GM18505 (cell line): ENCODE measurements around the gene NAT9.

Experiments
- ATAC-seq: cut with Tn5 transposase; IDR thresholded peaks from one replicate; pipeline ENCODE4 v1.9.1; 2021; ENCODE audit not compliant: unreplicated experiment
- POLR2A ChIP-seq: IDR thresholded peaks from 4 replicates; pipeline ENCODE4 v1.6.1; 2011; ENCODE audit warnings: borderline replicate concordance; ENCODE audit not compliant: insufficient read depth, insufficient read length; ENCODE audit errors: extremely low read depth

Gene NAT9

GRCh38 chr17:74738051-74738996, 37.8 kb downstream of the NAT9 start:
- no peak for ATAC-seq
- peak; percentile 67 for TF ChIP-seq POLR2A

DNA sequence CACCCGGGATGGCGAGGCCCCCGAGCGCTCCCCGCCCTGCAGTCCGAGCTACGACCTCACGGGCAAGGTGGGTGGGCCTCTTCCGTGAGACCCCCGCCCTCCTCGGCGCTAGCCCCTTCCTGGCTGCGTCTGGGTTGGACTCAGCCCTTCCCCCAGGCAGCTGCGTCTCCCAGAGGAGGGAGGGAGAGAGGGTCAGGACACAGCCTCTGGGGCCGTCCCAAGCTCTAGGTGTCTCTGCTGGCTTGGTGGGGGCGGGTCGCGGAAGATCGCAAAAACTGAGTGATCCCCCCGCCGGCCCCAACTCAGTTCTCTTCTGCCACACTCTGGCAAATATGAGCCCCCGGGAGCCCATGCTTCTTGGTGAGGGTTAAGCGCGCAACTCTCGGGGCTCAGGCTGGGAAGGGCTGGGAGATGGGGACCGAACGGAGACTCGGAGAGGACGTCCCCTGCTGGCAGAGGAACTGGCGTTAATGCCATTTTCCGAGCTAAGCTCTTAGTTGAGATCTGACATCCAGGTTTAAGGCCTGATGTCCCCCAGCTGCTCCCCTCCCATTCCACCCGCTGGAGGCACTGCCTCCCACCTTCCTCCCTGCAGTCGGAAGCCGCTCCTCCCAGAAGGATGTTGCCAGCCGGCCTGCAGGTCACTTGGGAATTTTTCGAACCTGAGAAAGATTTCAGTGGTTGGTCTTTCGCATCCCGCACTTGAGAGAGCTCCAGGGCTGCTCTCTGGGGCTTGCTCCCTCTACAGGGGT, 38.7 kb downstream of the NAT9 start:
- no peak for ATAC-seq
- TF ChIP-seq POLR2A, result no peak

DNA sequence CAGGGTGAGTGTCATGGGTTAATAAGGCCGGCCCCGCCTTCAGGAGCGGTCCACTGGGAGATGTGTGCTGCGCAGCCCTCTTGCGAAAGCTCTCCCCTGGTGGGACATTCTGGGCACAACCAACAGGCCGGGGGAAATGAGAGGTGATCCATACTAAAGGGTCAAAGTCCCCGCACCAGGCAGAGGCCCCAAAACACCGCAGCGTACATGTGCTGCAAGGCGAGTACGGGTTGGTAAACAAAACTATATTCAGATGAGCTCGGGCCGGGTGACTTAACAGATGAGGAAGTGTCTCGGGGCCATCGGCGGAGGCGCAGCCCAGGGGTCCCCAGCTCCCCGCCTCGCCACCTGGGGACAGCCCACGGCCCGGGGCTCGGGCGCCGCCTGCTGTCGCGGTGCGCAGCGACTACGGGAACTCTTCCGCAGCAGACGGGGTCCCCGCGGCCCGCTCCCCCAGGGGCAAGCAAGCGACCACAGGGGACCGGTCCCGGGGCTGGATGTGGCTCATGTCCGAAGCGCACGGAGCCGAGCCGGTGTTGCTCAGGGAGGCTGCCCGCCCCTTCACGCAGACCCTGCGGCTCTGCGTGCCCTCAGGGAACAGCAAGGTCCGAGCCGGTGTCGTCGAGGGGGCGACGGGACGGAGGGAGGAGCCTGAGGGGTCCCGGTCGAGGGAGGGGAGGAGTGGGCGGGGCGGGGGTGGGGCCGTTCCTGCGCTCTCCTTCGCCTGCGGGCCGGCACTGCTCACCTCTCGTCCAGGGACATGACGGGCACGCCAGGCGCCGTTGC, 39.4 kb downstream of the NAT9 start, which contains the start of gene RAB37:
Gene RAB37, plus strand, starts transcription at position 744 of the 786 bp plus-strand sequence. Its CDS starts 17 bp downstream, at position 761.
- TF ChIP-seq POLR2A, result no peak
- no peak for ATAC-seq

DNA sequence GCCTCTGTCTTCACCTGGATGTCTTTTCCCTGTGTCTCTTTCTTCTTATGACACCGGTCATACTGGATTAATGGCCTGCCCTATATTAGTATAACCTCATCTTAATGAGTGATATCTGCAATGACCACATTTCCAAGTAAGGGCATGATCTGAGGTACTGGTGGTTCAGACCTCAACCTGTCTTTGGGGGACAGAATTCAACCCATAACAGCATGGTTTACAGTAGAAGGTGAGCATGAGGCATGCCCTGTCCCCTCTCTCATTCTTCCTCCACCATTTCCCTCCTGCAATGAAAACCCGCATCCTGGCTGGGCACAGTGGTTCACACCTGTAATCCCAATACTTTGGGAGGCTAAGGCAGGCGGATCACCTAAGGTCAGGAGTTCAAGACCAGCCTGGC, 41.9 kb downstream of the NAT9 start:
- ATAC-seq, result no peak
- no peak for TF ChIP-seq POLR2A

- no peak for ATAC-seq
- TF ChIP-seq POLR2A, result no peak
Observed at GRCh38 chr17:74733365-74734122, 42.6 kb downstream of the NAT9 start.

DNA sequence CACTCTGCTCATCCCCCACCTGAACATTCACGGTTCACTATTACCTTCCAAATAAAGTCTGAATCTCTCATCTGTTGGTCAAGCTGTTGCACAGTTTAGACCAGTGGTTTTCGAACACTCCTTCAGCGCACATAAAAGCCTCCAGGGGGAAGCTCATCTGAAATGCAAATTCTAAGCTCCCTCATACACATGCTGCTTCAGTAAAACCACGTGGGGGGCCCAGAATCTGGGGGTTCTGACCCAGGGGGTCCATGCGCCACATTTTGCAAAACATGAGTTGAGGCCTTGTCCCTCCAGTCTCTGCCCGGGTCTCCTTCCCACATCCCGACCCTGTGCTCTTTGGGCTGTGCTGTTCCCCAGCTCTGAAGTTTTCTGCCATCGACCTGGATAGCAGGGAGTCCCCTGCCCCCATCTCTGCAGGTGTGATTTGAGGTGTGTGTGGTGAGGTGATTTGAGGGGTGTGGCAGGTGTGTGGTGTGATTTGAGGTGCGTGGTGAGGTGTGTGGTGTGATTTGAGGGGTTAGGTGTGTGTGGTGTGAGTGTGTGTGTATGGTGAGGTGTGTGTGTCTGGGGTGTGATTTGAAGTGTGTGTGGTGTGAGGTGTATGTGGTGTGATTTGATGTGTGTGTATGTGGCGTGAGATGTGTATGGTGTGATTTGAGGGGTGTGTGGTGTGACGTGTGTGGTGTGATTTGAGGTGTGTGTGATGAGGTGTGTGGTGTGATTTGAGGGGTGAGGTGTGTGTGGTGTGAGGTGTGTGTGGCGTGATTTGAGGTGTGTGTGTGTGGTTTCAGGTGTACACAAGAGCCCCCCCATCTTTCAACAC, 43.9 kb downstream of the NAT9 start:
- ATAC-seq, result no peak
- TF ChIP-seq POLR2A, result no peak

DNA sequence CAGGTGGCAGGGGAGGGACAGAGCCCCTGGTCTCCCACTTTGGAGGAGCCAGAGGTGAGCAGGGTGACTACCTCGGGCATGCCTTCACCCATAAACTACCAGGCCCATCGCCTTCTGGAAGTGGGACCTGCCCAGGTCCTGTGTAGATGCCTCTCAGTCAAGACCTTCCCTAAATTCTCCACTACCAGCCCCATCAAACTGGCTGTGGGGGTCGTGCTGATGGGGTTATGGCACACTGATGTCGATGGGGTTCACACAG, 44.9 kb downstream of the NAT9 start:
- ATAC-seq, result no peak
- TF ChIP-seq POLR2A, result no peak

- no peak for ATAC-seq
- TF ChIP-seq POLR2A, result no peak
Observed at GRCh38 chr17:74730491-74731346, 45.4 kb downstream of the NAT9 start.

- no peak for TF ChIP-seq POLR2A
- ATAC-seq, result no peak
Observed at GRCh38 chr17:74729866-74730265, 46.3 kb downstream of the NAT9 start.

GRCh38 chr17:74729368-74729767, 46.8 kb downstream of the NAT9 start:
- ATAC-seq, result no peak
- TF ChIP-seq POLR2A, result no peak

DNA sequence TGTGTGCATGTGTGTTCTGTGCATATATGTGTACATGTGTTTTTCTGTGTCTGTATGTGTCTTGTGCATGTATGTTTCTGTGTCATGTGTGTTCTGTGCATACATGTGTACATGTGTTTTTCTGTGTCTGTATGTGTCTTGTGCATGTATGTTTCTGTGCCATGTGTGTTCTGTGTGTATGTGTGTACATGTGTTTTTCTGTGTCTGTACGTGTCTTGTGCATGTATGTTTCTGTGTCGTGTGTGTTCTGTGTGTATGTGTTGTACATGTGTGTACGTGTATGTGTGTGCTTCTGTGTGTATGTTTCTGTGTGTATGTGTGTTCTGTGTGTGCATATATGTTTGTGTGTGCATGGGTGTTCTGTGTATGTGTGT, 47.5 kb downstream of the NAT9 start:
- TF ChIP-seq POLR2A, result no peak
- ATAC-seq, result no peak
